ENCODE measurements around the gene LAPTM5.

DNA sequence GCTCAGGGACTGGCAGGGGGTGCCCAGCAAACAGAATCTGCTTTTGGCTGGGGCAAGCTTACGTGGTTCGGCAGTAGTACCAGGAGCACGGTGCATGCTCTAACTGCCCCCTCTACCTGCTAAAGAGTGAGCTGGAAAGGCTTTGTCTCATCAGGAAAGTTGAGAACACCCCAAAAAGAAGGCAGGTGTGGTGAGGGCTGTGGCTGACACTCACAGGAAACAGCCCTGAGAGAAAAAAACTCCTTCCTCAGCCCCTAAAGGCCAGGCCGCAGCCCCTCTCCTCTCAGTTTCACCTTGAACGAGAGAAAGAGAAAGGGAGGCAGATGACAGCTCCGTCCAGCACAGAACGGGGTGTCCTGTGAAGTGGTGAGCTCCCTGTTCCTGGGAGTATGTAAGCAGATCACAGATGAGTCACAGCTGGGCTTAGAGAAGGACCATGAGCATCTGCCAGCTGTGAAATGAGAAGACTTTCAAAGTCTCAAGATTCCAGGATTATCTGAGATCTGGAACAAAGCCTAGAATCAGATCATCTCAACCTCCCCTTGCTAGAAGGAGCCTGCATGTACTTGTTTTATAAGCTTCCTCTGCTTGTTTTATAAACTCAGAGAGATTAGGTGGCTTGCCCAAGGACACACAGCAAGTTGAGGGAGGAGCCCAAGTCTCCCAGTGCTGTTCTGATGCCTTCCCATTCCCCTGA, 13.4 kb downstream of the LAPTM5 start:
- TF ChIP-seq, protein P1, sequence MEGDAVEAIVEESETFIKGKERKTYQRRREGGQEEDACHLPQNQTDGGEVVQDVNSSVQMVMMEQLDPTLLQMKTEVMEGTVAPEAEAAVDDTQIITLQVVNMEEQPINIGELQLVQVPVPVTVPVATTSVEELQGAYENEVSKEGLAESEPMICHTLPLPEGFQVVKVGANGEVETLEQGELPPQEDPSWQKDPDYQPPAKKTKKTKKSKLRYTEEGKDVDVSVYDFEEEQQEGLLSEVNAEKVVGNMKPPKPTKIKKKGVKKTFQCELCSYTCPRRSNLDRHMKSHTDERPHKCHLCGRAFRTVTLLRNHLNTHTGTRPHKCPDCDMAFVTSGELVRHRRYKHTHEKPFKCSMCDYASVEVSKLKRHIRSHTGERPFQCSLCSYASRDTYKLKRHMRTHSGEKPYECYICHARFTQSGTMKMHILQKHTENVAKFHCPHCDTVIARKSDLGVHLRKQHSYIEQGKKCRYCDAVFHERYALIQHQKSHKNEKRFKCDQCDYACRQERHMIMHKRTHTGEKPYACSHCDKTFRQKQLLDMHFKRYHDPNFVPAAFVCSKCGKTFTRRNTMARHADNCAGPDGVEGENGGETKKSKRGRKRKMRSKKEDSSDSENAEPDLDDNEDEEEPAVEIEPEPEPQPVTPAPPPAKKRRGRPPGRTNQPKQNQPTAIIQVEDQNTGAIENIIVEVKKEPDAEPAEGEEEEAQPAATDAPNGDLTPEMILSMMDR (IDR thresholded peaks at IDR 0.05) = no peak
- no peak for TF ChIP-seq POLR2A (IDR thresholded peaks at IDR 0.05)
